ENCODE measurements around the gene MEGF9.
"Not testable (repeated sequence)": the region's sequence is repeated elsewhere in the genome, so short reads cannot be mapped to it uniquely, and the experiment has no call there.

The MEGF9 gene

GRCh38 chr9:120570296-120570695 is 144.0 kb downstream of the MEGF9 start:
- DNase-seq: no peak

GRCh38 chr9:120569556-120569955 is 144.7 kb downstream of the MEGF9 start:
- DNase-seq: no peak

- no peak for DNase-seq
Observed at GRCh38 chr9:120568816-120569215, 145.5 kb downstream of the MEGF9 start.

GRCh38 chr9:120567874-120568273 is 146.4 kb downstream of the MEGF9 start:
- DNase-seq: no peak

- no peak for DNase-seq
Observed at GRCh38 chr9:120567081-120567480, 147.2 kb downstream of the MEGF9 start.

GRCh38 chr9:120564589-120564988 is 149.7 kb downstream of the MEGF9 start:
- DNase-seq: no peak

GRCh38 chr9:120562861-120563443 is 151.3 kb downstream of the MEGF9 start:
- no peak for DNase-seq

- DNase-seq: no peak
Observed at GRCh38 chr9:120561709-120562108, 152.6 kb downstream of the MEGF9 start.

- no peak for DNase-seq
Observed at GRCh38 chr9:120559546-120559945, 154.7 kb downstream of the MEGF9 start.

GRCh38 chr9:120558454-120558853 is 155.8 kb downstream of the MEGF9 start:
- DNase-seq: no peak

- no peak for DNase-seq
Observed at GRCh38 chr9:120557205-120557604, 157.1 kb downstream of the MEGF9 start.

GRCh38 chr9:120556775-120557174 is 157.5 kb downstream of the MEGF9 start:
- no peak for DNase-seq

GRCh38 chr9:120555839-120556238 is 158.4 kb downstream of the MEGF9 start:
- DNase-seq: no peak

- not testable (repeated sequence) for DNase-seq
Observed at GRCh38 chr9:120552210-120552704, 162.0 kb downstream of the MEGF9 start.
